T follicular helper cell (primary cell): ENCODE data around the gene GPR21.

ENCODE experiments used
- DNase-seq: peaks from one replicate; pipeline ENCODE4 v3.0.0-alpha.2; 2020; ENCODE audit warnings: low read depth

GPR21 gene

GRCh38 chr9:123033864-123034601, 566 bp downstream of the GPR21 start:
- DNase-seq, result no peak

GRCh38 chr9:123034881-123035510, 1.5 kb downstream of the GPR21 start:
- no peak for DNase-seq

GRCh38 chr9:123035791-123036190, 2.3 kb downstream of the GPR21 start:
- no peak for DNase-seq

- DNase-seq, result no peak
Observed at GRCh38 chr9:123036893-123037545, 3.6 kb downstream of the GPR21 start.

GRCh38 chr9:123039617-123040219, 6.3 kb downstream of the GPR21 start:
- DNase-seq, result no peak

GRCh38 chr9:123040801-123041200, 7.3 kb downstream of the GPR21 start:
- no peak for DNase-seq

GRCh38 chr9:123041489-123041888, 8.0 kb downstream of the GPR21 start:
- no peak for DNase-seq

- DNase-seq, result no peak
Observed at GRCh38 chr9:123043081-123043939, 9.8 kb downstream of the GPR21 start.

- no peak for DNase-seq
Observed at GRCh38 chr9:123044586-123044985, 11.1 kb downstream of the GPR21 start.

- no peak for DNase-seq
Observed at GRCh38 chr9:123046406-123047195, 13.1 kb downstream of the GPR21 start.

GRCh38 chr9:123048748-123049147, 15.3 kb downstream of the GPR21 start:
- no peak for DNase-seq

GRCh38 chr9:123049589-123050222, 16.2 kb downstream of the GPR21 start:
- no peak for DNase-seq

- no peak for DNase-seq
Observed at GRCh38 chr9:123053046-123053445, 19.6 kb downstream of the GPR21 start.

GRCh38 chr9:123053711-123054110, 20.2 kb downstream of the GPR21 start:
- no peak for DNase-seq

- DNase-seq, result no peak
Observed at GRCh38 chr9:123058834-123059233, 25.4 kb downstream of the GPR21 start.

- no peak for DNase-seq
Observed at GRCh38 chr9:123059472-123060220, 26.2 kb downstream of the GPR21 start.

GRCh38 chr9:123061216-123061615, 27.7 kb downstream of the GPR21 start:
- no peak for DNase-seq

- DNase-seq, result no peak
Observed at GRCh38 chr9:123062351-123063176, 29.1 kb downstream of the GPR21 start.

- DNase-seq, result no peak
Observed at GRCh38 chr9:123063177-123063598, 29.7 kb downstream of the GPR21 start.
